Measurements from ENCODE around the gene GPR4. TPM values are rescaled to one million over a fixed set of nuclear protein-coding genes. Genes with fewer than 3 reads are reported as not detected.
"Not testable (repeated sequence)": the region's sequence is repeated elsewhere in the genome, so short reads cannot be mapped to it uniquely, and the experiment has no call there.

The GPR4 gene
- total and polyA plus RNA-seq, 10 donors = 0.33 to 5.6 (median 3.7) TPM

GRCh38 chr19:45621389-45621788 lies 19.4 kb upstream of the GPR4 start:
- intact Hi-C loops (cut with DNase I; ENCODE audit: low total_unique reads) = no loop called here
- WGBS, 5 donors = 91 to 94% (median 93%) methylated on average over 17 of the region's 17 CpGs
- no peaks in the 10 kb centered on the region for H3K27me3 ChIP-seq (replicated peaks in 1 of 7)
- DNase-seq = no peak
- no peaks in the 10 kb centered on the region for H3K9me3 ChIP-seq
- H3K27ac ChIP-seq = no peak overlapping the region
- H3K4me1 ChIP-seq = peaks cover 0 to 1% (median 0%) of the 10 kb centered on the region in 6 donors
- TF ChIP-seq POLR2AphosphoS5 (IDR thresholded peaks at IDR 0.05) = peak in 1 of 3 donors; percentile 10
- TF ChIP-seq CTCF (IDR thresholded peaks at IDR 0.05 in 8 of 11, conservative IDR thresholded peaks at IDR 0.05 in 3 of 11) = no peak
- no peak for TF ChIP-seq POLR2A (IDR thresholded peaks at IDR 0.05)
- no peak overlapping the region for H3K4me3 ChIP-seq
- H3K36me3 ChIP-seq = peaks cover 0 to 100% (median 75%) of the 10 kb centered on the region in 6 donors

- Histone ChIP-seq H3K4me1 (peaks cover 0 to 24% (median 5%) of the 10 kb centered on the region in 6 donors), H3K27ac (no peak overlapping the region), H3K4me3 (no peak overlapping the region), H3K36me3 (peaks cover 0 to 98% (median 73%) of the 10 kb centered on the region in 6 donors), H3K27me3 (replicated peaks in 1 of 7) (no peaks in the 10 kb centered on the region), H3K9me3 (no peaks in the 10 kb centered on the region)
- TF ChIP-seq CTCF (IDR thresholded peaks at IDR 0.05 in 8 of 11, conservative IDR thresholded peaks at IDR 0.05 in 3 of 11) (no peak), POLR2A (IDR thresholded peaks at IDR 0.05) (no peak), POLR2AphosphoS5 (IDR thresholded peaks at IDR 0.05) (no peak)
- no peak for DNase-seq
- 91 to 96% (median 94%) methylated on average over 10 of the region's 10 CpGs for WGBS, 5 donors
- intact Hi-C loops (cut with DNase I; ENCODE audit: low total_unique reads) = no loop called here
Observed at GRCh38 chr19:45616704-45617017, 14.6 kb upstream of the GPR4 start.

GRCh38 chr19:45615795-45616703 lies 14.0 kb upstream of the GPR4 start:
- 55 to 75% (median 64%) methylated on average over 33 to 37 of the region's 37 CpGs for WGBS, 5 donors
- peak overlapping the region in 4 of 8 donors; percentile 18 to 58 (median 42) for H3K27ac ChIP-seq
- no peaks in the 10 kb centered on the region for H3K9me3 ChIP-seq
- H3K4me1 ChIP-seq = peaks cover 0 to 24% (median 5%) of the 10 kb centered on the region in 6 donors
- TF ChIP-seq POLR2AphosphoS5 (IDR thresholded peaks at IDR 0.05) (peak in 1 of 3 donors; percentile 17), POLR2A (IDR thresholded peaks at IDR 0.05) (no peak)
- no peaks in the 10 kb centered on the region for H3K27me3 ChIP-seq (replicated peaks in 1 of 7)
- DNase-seq = peak; percentile 85
- intact Hi-C loops (cut with DNase I; ENCODE audit: low total_unique reads) = no loop called here
- H3K4me3 ChIP-seq = peak overlapping the region in 2 of 8 donors; percentile 19 to 48
- peaks cover 0 to 98% (median 71%) of the 10 kb centered on the region in 6 donors for H3K36me3 ChIP-seq

GRCh38 chr19:45615056-45615455 lies 13.0 kb upstream of the GPR4 start:
- Histone ChIP-seq H3K4me1 (peaks cover 0 to 24% (median 5%) of the 10 kb centered on the region in 6 donors), H3K27ac (peak overlapping the region in 1 of 8 donors; percentile 58), H3K36me3 (peaks cover 0 to 98% (median 73%) of the 10 kb centered on the region in 6 donors)
- WGBS, 5 donors = 91 to 96% (median 94%) methylated on average over 9 of the region's 9 CpGs
- H3K9me3 ChIP-seq; H3K4me3 ChIP-seq; intact Hi-C loops (cut with DNase I; ENCODE audit: low total_unique reads); DNase-seq; H3K27me3 ChIP-seq (replicated peaks in 1 of 7): not testable (repeated sequence)
